A549 (cell line): ENCODE measurements around the gene LBP.

Experiments used
- GATA3 ChIP-seq: IDR thresholded peaks from 2 replicates; pipeline ENCODE4 v1.6.1; 2012; ENCODE audit warnings: borderline replicate concordance
- KDM1A ChIP-seq: fragments of 200-600 bp; sonication (generic); IDR thresholded peaks from 2 replicates; pipeline ENCODE4 v1.6.1; 2016; ENCODE audit warnings: low read depth, mild to moderate bottlenecking
- TF ChIP-seq, protein P1 (sequence below): fragments of >200 bp; sonication (Bioruptor Twin); formaldehyde crosslinking; IDR thresholded peaks from 3 replicates; pipeline ENCODE4 v1.5.1; 2016

GRCh38 chr20:38344107-38344701, 2.1 kb upstream of the LBP start:
- TF ChIP-seq GATA3 (no peak), KDM1A (no peak)
- TF ChIP-seq, protein P1, sequence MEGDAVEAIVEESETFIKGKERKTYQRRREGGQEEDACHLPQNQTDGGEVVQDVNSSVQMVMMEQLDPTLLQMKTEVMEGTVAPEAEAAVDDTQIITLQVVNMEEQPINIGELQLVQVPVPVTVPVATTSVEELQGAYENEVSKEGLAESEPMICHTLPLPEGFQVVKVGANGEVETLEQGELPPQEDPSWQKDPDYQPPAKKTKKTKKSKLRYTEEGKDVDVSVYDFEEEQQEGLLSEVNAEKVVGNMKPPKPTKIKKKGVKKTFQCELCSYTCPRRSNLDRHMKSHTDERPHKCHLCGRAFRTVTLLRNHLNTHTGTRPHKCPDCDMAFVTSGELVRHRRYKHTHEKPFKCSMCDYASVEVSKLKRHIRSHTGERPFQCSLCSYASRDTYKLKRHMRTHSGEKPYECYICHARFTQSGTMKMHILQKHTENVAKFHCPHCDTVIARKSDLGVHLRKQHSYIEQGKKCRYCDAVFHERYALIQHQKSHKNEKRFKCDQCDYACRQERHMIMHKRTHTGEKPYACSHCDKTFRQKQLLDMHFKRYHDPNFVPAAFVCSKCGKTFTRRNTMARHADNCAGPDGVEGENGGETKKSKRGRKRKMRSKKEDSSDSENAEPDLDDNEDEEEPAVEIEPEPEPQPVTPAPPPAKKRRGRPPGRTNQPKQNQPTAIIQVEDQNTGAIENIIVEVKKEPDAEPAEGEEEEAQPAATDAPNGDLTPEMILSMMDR, result no peak
